AG04450 (cell line): ENCODE data around the gene NEUROD1. TPM values are rescaled to one million over a fixed set of nuclear protein-coding genes. Genes with fewer than 3 reads are reported as not detected.

Source experiments
- CTCF ChIA-PET: fragments of 300-600, 350-600 bp; formaldehyde crosslinking; extraction: SDS; loops from one replicate; lab custom pipeline; 2022; ENCODE audit warnings: antibody characterized with exemption, inconsistent platforms; lab: Charles Lee
- POLR2A ChIA-PET: fragments of 350-600 bp; formaldehyde crosslinking; extraction: SDS; loops from one replicate; lab custom pipeline; 2021; ENCODE audit warnings: antibody characterized with exemption, inconsistent platforms; lab: Yijun Ruan, JAX
- DNase-seq: peaks from one replicate; pipeline ENCODE4 v3.0.0-alpha.2; 2011; ENCODE audit warnings: low read depth, low spot score
- H3K27ac ChIP-seq: one replicate; pipeline ENCODE4 v1.5.1; 2012; ENCODE audit warnings: low read depth, low read length, control low read depth
- H3K27me3 ChIP-seq: one replicate; pipeline ENCODE4 v1.6.0; 2012; ENCODE audit warnings: low read length; ENCODE audit not compliant: control insufficient read depth, insufficient read depth
- H3K4me3 ChIP-seq: 2 replicates; pipeline ENCODE4 v1.5.1; 2011; ENCODE audit warnings: mild to moderate bottlenecking, low read depth, low read length, control low read depth
- H3K9me3 ChIP-seq: 2 replicates; pipeline ENCODE4 v1.5.1; 2012; ENCODE audit warnings: low read length; ENCODE audit not compliant: control insufficient read depth, insufficient read depth
- polyA plus RNA-seq: library from polyadenylated mRNA; depleted of rRNA; stranded (reverse); fragments of >200 nt; gene quantifications from 2 replicates; pipeline ENCODE4 v1.2.3, GENCODE V29; 2011
- TF ChIP-seq, protein P1 (sequence below): IDR thresholded peaks from 2 replicates; pipeline ENCODE4 v1.5.1; 2011; ENCODE audit warnings: low read depth, low read length, control low read depth, inconsistent platforms

The NEUROD1 gene
- polyA plus RNA-seq, 1 experiment = not detected

DNA sequence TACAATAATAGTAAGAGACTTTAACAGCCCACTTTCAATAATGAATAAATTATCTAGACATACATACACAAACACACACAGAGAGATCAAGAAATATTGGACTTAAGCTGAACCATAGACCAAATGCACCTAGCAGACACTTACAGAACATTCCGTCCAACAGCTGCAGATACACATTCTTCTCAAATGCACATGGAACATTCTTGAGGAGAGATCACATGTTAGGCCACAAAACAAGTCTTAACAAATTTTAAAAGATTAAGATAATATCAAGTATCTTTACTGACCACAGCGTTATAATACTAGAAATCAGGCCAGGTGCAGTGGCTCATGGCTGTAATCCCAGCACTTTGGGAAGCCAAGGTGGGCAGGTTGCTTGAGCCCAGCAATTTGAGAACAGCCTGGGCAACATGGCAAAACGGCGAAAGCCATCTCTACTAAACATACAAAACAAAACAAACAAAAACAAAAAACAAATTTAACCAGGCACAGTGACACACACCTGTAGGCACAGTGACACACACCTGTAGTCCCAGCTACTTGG, 30.8 kb downstream of the NEUROD1 start:
- ChIA-PET POLR2A (no interaction called here), CTCF (no interaction called here)
- no peak overlapping the region for H3K27ac ChIP-seq
- TF ChIP-seq, protein P1, sequence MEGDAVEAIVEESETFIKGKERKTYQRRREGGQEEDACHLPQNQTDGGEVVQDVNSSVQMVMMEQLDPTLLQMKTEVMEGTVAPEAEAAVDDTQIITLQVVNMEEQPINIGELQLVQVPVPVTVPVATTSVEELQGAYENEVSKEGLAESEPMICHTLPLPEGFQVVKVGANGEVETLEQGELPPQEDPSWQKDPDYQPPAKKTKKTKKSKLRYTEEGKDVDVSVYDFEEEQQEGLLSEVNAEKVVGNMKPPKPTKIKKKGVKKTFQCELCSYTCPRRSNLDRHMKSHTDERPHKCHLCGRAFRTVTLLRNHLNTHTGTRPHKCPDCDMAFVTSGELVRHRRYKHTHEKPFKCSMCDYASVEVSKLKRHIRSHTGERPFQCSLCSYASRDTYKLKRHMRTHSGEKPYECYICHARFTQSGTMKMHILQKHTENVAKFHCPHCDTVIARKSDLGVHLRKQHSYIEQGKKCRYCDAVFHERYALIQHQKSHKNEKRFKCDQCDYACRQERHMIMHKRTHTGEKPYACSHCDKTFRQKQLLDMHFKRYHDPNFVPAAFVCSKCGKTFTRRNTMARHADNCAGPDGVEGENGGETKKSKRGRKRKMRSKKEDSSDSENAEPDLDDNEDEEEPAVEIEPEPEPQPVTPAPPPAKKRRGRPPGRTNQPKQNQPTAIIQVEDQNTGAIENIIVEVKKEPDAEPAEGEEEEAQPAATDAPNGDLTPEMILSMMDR = no peak
- H3K4me3 ChIP-seq = no peak overlapping the region
- no peaks in the 10 kb centered on the region for H3K9me3 ChIP-seq
- H3K27me3 ChIP-seq = no peaks in the 10 kb centered on the region
- DNase-seq = no peak

DNA sequence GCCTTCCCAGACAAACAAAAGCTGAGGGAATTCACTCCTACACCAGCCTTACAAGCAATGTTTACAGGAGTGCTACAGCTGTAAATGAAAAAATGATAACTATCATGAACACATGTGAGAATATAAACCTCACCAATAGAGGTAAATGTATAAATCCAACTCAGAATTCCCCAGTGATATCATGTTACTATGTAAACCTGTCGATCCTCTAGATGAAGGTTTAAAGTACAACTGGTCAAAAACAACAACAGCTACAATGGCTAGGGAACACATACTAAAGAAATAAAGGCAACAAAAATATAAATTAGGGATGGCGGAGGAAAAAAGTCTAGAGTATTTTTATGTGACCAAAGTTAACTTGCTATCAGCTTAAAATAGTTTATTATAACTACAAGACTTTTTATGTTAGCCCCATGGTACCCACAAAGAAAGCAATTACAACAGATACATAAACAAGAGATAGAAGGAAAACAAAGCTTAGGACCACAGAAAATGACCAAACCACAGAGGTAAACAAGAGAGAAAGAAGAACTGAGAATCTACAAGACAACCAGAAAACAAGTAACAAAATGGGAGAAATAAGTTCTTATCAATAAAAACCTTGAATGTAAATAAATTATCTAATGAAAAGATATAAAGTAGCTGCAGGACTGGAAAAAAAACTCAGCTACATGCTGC, 31.7 kb downstream of the NEUROD1 start:
- DNase-seq = no peak
- ChIA-PET POLR2A (no interaction called here), CTCF (no interaction called here)
- TF ChIP-seq, protein P1 = no peak
- no peaks in the 10 kb centered on the region for H3K27me3 ChIP-seq
- no peak overlapping the region for H3K27ac ChIP-seq
- H3K9me3 ChIP-seq = no peaks in the 10 kb centered on the region
- H3K4me3 ChIP-seq = no peak overlapping the region

DNA sequence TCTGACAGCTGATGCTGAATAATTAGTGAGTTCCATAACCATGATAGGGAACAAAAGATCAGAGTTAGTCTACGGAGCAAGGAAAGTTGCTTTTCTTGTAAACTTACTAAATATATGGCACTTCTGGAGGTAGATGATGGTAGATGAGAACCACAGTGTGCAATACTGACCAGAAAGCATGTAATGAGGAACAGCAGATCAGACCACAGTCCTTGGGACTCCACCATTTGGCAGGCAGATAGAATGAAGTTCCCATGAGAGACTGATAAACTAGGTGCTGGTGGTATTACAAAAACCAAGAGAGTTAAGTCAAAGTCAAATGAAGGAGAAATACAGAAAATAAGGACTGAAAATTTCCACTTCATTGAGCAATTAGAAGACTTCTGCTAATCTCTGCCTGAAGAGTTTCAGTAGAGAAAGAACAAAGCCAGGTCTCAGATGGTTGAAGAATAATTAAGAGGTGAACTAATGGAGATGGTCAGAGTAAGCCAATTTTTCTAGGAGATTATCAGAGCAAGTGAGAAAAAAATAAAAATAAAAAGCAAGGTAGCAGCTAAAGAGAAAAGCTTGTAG, 33.8 kb downstream of the NEUROD1 start:
- CTCF ChIA-PET = no interaction called here
- Histone ChIP-seq H3K4me3 (no peak overlapping the region), H3K9me3 (no peaks in the 10 kb centered on the region), H3K27ac (no peak overlapping the region), H3K27me3 (no peaks in the 10 kb centered on the region)
- POLR2A ChIA-PET = no interaction called here
- DNase-seq = no peak
- TF ChIP-seq, protein P1 = no peak

DNA sequence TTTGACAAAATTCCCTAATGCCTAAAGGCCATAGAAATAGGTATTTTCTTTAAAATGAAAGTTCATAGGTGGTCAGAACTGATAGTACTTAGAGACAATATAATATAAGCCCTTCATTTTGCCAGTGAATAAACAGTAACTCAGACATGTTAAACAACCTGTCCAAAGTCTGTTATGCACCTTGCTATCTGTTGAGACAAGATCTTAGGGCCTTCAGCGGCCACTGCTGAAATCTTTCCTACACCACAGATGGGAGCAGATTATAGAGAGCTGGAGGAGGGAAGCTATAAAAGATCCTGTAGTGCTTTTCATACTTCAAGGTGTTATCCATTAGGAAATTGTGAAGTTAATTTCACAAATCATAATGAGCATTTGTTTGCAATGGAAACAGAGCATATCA, 37.2 kb downstream of the NEUROD1 start:
- ChIA-PET POLR2A (no interaction called here), CTCF (no interaction called here)
- no peaks in the 10 kb centered on the region for H3K9me3 ChIP-seq
- DNase-seq = no peak
- H3K4me3 ChIP-seq = no peak overlapping the region
- TF ChIP-seq, protein P1 = no peak
- H3K27me3 ChIP-seq = no peaks in the 10 kb centered on the region
- no peak overlapping the region for H3K27ac ChIP-seq

DNA sequence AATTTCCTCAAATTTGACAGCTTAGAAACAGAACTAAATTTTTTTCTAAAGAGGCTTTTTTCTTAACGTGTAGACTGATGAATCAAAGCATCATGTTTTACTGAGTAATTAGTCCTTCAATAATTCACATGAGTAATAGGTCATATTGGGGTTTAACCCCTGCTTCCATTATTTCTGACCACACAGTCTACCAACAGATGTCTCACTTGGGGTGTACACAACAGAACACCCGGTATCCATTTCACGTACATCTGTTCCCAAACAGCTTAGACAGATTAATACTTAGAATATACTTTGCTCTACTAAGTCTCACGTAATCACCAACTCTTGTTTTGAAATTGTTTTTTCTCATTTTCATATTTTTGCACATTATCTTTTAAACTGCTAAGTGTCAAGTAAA, 38.2 kb downstream of the NEUROD1 start:
- ChIA-PET CTCF (interaction anchor here (1.0 kb wide), 1 partner anchor 69 kb away, joined by 4 read pairs; no protein-coding TSS in a partner anchor), POLR2A (interaction anchor here (0.7 kb wide), 1 partner anchor 24 kb away, joined by 3 read pairs; no protein-coding TSS in a partner anchor)
- TF ChIP-seq, protein P1 = no peak
- no peak for DNase-seq
- H3K9me3 ChIP-seq = no peaks in the 10 kb centered on the region
- no peak overlapping the region for H3K4me3 ChIP-seq
- no peaks in the 10 kb centered on the region for H3K27me3 ChIP-seq
- H3K27ac ChIP-seq = no peak overlapping the region
